ENCODE measurements around the gene ADK. TPM values are rescaled to one million over a fixed set of nuclear protein-coding genes. Genes with fewer than 3 reads are reported as not detected.

ADK gene
- total and polyA plus RNA-seq, 2 of the 13 experiments (the other 11 are each of a cell fraction or from before 2014, with no cell fraction given), result 48.6 to 79.1 TPM

GRCh38 chr10:74177140-74177677 is 26.2 kb downstream of the ADK start:
- peak overlapping the region; percentile 33 for H2AFZ ChIP-seq (ENCODE audit: low read length)
- BruUV-seq (replicated peaks), result TSS peak; percentile 66
- peak overlapping the region; percentile 70 to 96 (median 79) for H3K4me3 ChIP-seq (replicated peaks in 1 of 3; ENCODE audit: insufficient read depth in 1 of 3, low read depth in 2 of 3, low read length in 3 of 3)
- no peaks in the 10 kb centered on the region for H4K20me1 ChIP-seq (ENCODE audit: insufficient read depth, low read length)
- H3K9me3 ChIP-seq (ENCODE audit: low read length), result no peaks in the 10 kb centered on the region
- peak; percentile 68 for ATAC-seq
- peak; percentile 81 for DNase-seq (ENCODE audit: low spot score)
- H3K4me2 ChIP-seq (ENCODE audit: low read depth, low read length), result peak overlapping the region; percentile 93
- in situ Hi-C loops (cut with HindIII; ENCODE audit: extremely low pct_ligation_motif_present, low pct_unique_long_range_greater_than_20kb), result no loop called here
- POLR2A ChIA-PET, result interaction anchor here (1.1 to 2.5 kb wide), 5 partner anchors 11 to 177 kb away, joined by 3 to 45 read pairs (median 6); partner anchors contain the start of genes ADK and AP3M1
- peak overlapping the region; percentile 99 for H3K27ac ChIP-seq (ENCODE audit: extremely low read length, insufficient read depth, low read length)
- CTCF ChIA-PET (ENCODE audit: low intra/inter-chr PET ratio, low total read pairs), result no interaction called here
- peaks cover 47% of the 10 kb centered on the region for H3K79me2 ChIP-seq (ENCODE audit: insufficient read depth, low read length)
- H3K27me3 ChIP-seq (ENCODE audit: control insufficient read depth in 1 of 2, insufficient read depth in 2 of 2, low read length in 2 of 2), result no peaks in the 10 kb centered on the region
- 25% methylated on average over 3 of the region's 13 CpGs for WGBS (ENCODE audit: low lambda C conversion rate)
- H3K9ac ChIP-seq (ENCODE audit: insufficient read depth, low read depth, low read length), result peak overlapping the region; percentile 99
- peaks cover 57% of the 10 kb centered on the region for H3K4me1 ChIP-seq (ENCODE audit: insufficient read depth, low read length)
- H3K36me3 ChIP-seq (replicated peaks in 1 of 2; ENCODE audit: control insufficient read depth in 1 of 2, insufficient read depth in 2 of 2, low read length in 2 of 2), result peaks cover 0 to 2% of the 10 kb centered on the region in 2 experiments; a peak in 1 of 5 replicates
- intact Hi-C loops (cut with micrococcal nuclease; ENCODE audit: unreplicated experiment), result loop anchor here (2.0 kb wide), 1 partner anchor 26 kb away; the partner anchor contains the start of genes ADK and AP3M1
- peak; percentile 88 for FAIRE-seq
- TF ChIP-seq SIN3A (IDR thresholded peaks at IDR 0.05; ENCODE audit: borderline replicate concordance, low read depth, low read length) (peak; percentile 52; the same call in 1 of the 2 replicates), MAX (IDR thresholded peaks at IDR 0.05) (peak; percentile 24; the same call in 1 of the 2 replicates), CHD2 (IDR thresholded peaks at IDR 0.05; ENCODE audit: low read depth, low read length) (0 out of 2 replicates have a peak, but pooled peaks have one; percentile 10), MXI1 (IDR thresholded peaks at IDR 0.05; ENCODE audit: borderline replicate concordance, low read depth, low read length) (peak; percentile 54; the same call in 1 of the 3 replicates), ZNF281 (CRISPR knock-in tag; IDR thresholded peaks at IDR 0.05; ENCODE audit: borderline replicate concordance) (no peak), GATAD2A (CRISPR knock-in tag; IDR thresholded peaks at IDR 0.05) (peak; percentile 41; the same call in 1 of the 2 replicates), ZBTB7B (CRISPR knock-in tag; IDR thresholded peaks at IDR 0.05) (peak; percentile 8; the same call in 1 of the 2 replicates), SP140L (CRISPR knock-in tag; IDR thresholded peaks at IDR 0.05; ENCODE audit: borderline replicate concordance) (0 out of 2 replicates have a peak, but pooled peaks have one; percentile 24), ZIK1 (CRISPR knock-in tag; IDR thresholded peaks at IDR 0.05; ENCODE audit: borderline replicate concordance, low read depth) (no peak), CENPX (CRISPR knock-in tag; IDR thresholded peaks at IDR 0.05) (no peak), ZHX2 (IDR thresholded peaks at IDR 0.05; ENCODE audit: low read depth) (0 out of 2 replicates have a peak, but pooled peaks have one; percentile 30), ZHX2 (CRISPR knock-in tag; IDR thresholded peaks at IDR 0.05; ENCODE audit: borderline replicate concordance) (no peak), NR2F2 (IDR thresholded peaks at IDR 0.05; ENCODE audit: borderline replicate concordance, low read depth) (0 out of 2 replicates have a peak, but pooled peaks have one; percentile 33), SRY (CRISPR knock-in tag; IDR thresholded peaks at IDR 0.05) (peak; percentile 2; the same call in 1 of the 2 replicates), ELF3 (CRISPR knock-in tag; IDR thresholded peaks at IDR 0.05) (no peak)
